Gastrocnemius medialis (tissue), 4 donors: ENCODE results near the gene MNDA. TPM values are rescaled to one million over a fixed set of nuclear protein-coding genes. Genes with fewer than 3 reads are reported as not detected.

Source experiments
- ATAC-seq, 2 donors: fragments of 150-250 bp; one replicate each; pipeline ENCODE4 v1.9.1; 2016
- DNase-seq, 2 donors: peaks; one replicate each; pipeline ENCODE4 v3.0.0-alpha.2; 2019
- H3K27ac ChIP-seq, 4 donors: fragments of 200-600 bp; sonication (generic); 1 replicate in 1 of 4; 2 replicates in 3 of 4; pipeline ENCODE4 v1.5.1; 2016 to 2018; ENCODE audit warnings: mild to moderate bottlenecking in 2 of 4, moderate library complexity in 1 of 4
- H3K27me3 ChIP-seq, 3 donors: fragments of 200-600 bp; sonication (generic) in 2 of 3; 1 replicate in 1 of 3; 2 replicates in 2 of 3; pipeline versions ENCODE4 v1.5.1 to v1.6.0; 2016 to 2019; ENCODE audit warnings: mild to moderate bottlenecking in 1 of 3, moderate library complexity in 1 of 3
- H3K36me3 ChIP-seq, 2 donors: fragments of 200-600 bp; sonication (generic) in 1 of 2; one replicate each; pipeline ENCODE4 v1.5.1; 2017 to 2018
- H3K4me1 ChIP-seq, 2 donors: fragments of 200-600 bp; sonication (generic) in 1 of 2; one replicate each; pipeline ENCODE4 v1.5.1; 2016 to 2017; ENCODE audit warnings: mild to moderate bottlenecking in 2 of 2
- H3K4me3 ChIP-seq, 4 donors: fragments of 200-600 bp; sonication (generic) in 3 of 4; 1 replicate in 1 of 4; 2 replicates in 3 of 4; pipeline ENCODE4 v1.5.1; 2016 to 2019; ENCODE audit warnings: mild to moderate bottlenecking in 2 of 4
- H3K9me3 ChIP-seq, 3 donors: fragments of 200-600 bp; sonication (generic) in 2 of 3; 1 replicate in 1 of 3; 2 replicates in 2 of 3; pipeline ENCODE4 v1.5.1; 2016 to 2019
- CTCF ChIP-seq, 5 experiments: fragments of 450-650 bp in 3 of 5; fragments of 200-600 bp in 2 of 5; sonication (generic) in 2 of 5; IDR thresholded peaks in 4 of 5; conservative IDR thresholded peaks in 1 of 5; 1 replicate in 4 of 5; 2 replicates in 1 of 5; pipeline ENCODE4 v1.5.1; 2016 to 2019; ENCODE audit warnings: antibody characterized with exemption in 5 of 5, mild to moderate bottlenecking in 3 of 5, moderate library complexity in 3 of 5
- POLR2A ChIP-seq, 2 donors: fragments of 450-650 bp; IDR thresholded peaks; one replicate each; pipeline ENCODE4 v1.6.1; 2017; ENCODE audit warnings: antibody characterized with exemption in 2 of 2, mild to moderate bottlenecking in 2 of 2, moderate library complexity in 2 of 2
- in situ Hi-C, 4 donors: fragments of 200-750 bp; cut with MboI; loops; one replicate each; pipeline versions ENCODE4 v1.15.0 to v1.8.0; 2017; ENCODE audit warnings: low sequenced_read_pairs in 4 of 4
- intact Hi-C: fragments of 100-400 bp; cut with DNase I; formaldehyde crosslinking; loops from one replicate; pipeline ENCODE4 v1.15.1; 2023; ENCODE audit warnings: low total_unique reads
- total RNA-seq, 4 donors: library from RNA; depleted of rRNA; stranded (reverse); fragments of >200 nt; gene quantifications; one replicate each; pipeline versions ENCODE4 v1.1.0 to v1.2.3, GENCODE V29; 2016

MNDA gene
- total RNA-seq, 4 donors from 2014 or later, result 1.0 to 2.7 (median 2.4) TPM

- Histone ChIP-seq H3K27ac (no peak overlapping the region), H3K9me3 (no peaks in the 10 kb centered on the region), H3K4me1 (no peaks in the 10 kb centered on the region), H3K4me3 (no peak overlapping the region), H3K27me3 (no peaks in the 10 kb centered on the region), H3K36me3 (no peaks in the 10 kb centered on the region)
- no peak for ATAC-seq
- no peak for DNase-seq
- no peak for TF ChIP-seq CTCF (IDR thresholded peaks at IDR 0.05 in 4 of 5, conservative IDR thresholded peaks at IDR 0.05 in 1 of 5)
- TF ChIP-seq POLR2A (IDR thresholded peaks at IDR 0.05), result no peak
- intact Hi-C loops (no loop called here), in situ Hi-C loops (no loop called here)
Measured at GRCh38 chr1:158809862-158810261, 21.3 kb upstream of the MNDA start.

- Histone ChIP-seq H3K27me3 (no peaks in the 10 kb centered on the region), H3K9me3 (no peaks in the 10 kb centered on the region), H3K4me3 (no peak overlapping the region), H3K4me1 (no peaks in the 10 kb centered on the region), H3K27ac (no peak overlapping the region), H3K36me3 (no peaks in the 10 kb centered on the region)
- intact Hi-C loops (no loop called here), in situ Hi-C loops (no loop called here)
- ATAC-seq (no peak), DNase-seq (no peak)
- no peak for TF ChIP-seq POLR2A (IDR thresholded peaks at IDR 0.05)
- TF ChIP-seq CTCF (IDR thresholded peaks at IDR 0.05 in 4 of 5, conservative IDR thresholded peaks at IDR 0.05 in 1 of 5), result no peak
Measured at GRCh38 chr1:158810311-158810710, 20.8 kb upstream of the MNDA start.

- intact Hi-C loops (no loop called here), in situ Hi-C loops (no loop called here)
- Histone ChIP-seq H3K4me3 (no peak overlapping the region), H3K9me3 (no peaks in the 10 kb centered on the region), H3K27me3 (no peaks in the 10 kb centered on the region), H3K27ac (no peak overlapping the region), H3K36me3 (no peaks in the 10 kb centered on the region), H3K4me1 (no peaks in the 10 kb centered on the region)
- TF ChIP-seq POLR2A (IDR thresholded peaks at IDR 0.05), result no peak
- no peak for TF ChIP-seq CTCF (IDR thresholded peaks at IDR 0.05 in 4 of 5, conservative IDR thresholded peaks at IDR 0.05 in 1 of 5)
- ATAC-seq, result no peak
- no peak for DNase-seq
Measured at GRCh38 chr1:158812336-158812735, 18.8 kb upstream of the MNDA start.

GRCh38 chr1:158813164-158813563, 18.0 kb upstream of the MNDA start:
- no peaks in the 10 kb centered on the region for H3K4me1 ChIP-seq
- ATAC-seq, result no peak
- H3K27ac ChIP-seq, result no peak overlapping the region

More at GRCh38 chr1:158813164-158813563, 18.0 kb upstream of the MNDA start:
- in situ Hi-C loops (no loop called here), intact Hi-C loops (no loop called here)
- H3K9me3 ChIP-seq, result no peaks in the 10 kb centered on the region
- TF ChIP-seq CTCF (IDR thresholded peaks at IDR 0.05 in 4 of 5, conservative IDR thresholded peaks at IDR 0.05 in 1 of 5) (no peak), POLR2A (IDR thresholded peaks at IDR 0.05) (no peak)
- H3K4me3 ChIP-seq, result no peak overlapping the region
- no peak for DNase-seq
- no peaks in the 10 kb centered on the region for H3K36me3 ChIP-seq
- no peaks in the 10 kb centered on the region for H3K27me3 ChIP-seq
